Choroid plexus epithelial cell (primary cell): Measurements from ENCODE around the gene CFAP410.
"Not testable (repeated sequence)": the region's sequence is repeated elsewhere in the genome, so short reads cannot be mapped to it uniquely, and the experiment has no call there.

Experiments
- DNase-seq: peaks from one replicate; pipeline ENCODE4 v3.0.0-alpha.2; 2010; ENCODE audit warnings: low read depth
- H3K4me3 ChIP-seq: 2 replicates; pipeline ENCODE4 v1.5.1; 2011; ENCODE audit warnings: low read depth, mild to moderate bottlenecking, control low read depth, low read length, moderate library complexity
- CTCF ChIP-seq: conservative IDR thresholded peaks from 2 replicates; pipeline ENCODE4 v1.5.1; 2011; ENCODE audit warnings: low read depth, mild to moderate bottlenecking, control low read depth, inconsistent platforms, low read length, moderate library complexity

CFAP410 gene

GRCh38 chr21:44363278-44363677 lies 24.1 kb upstream of the CFAP410 start:
- no peak overlapping the region for H3K4me3 ChIP-seq
- no peak for TF ChIP-seq CTCF
- DNase-seq: no peak

GRCh38 chr21:44361903-44362302 lies 22.7 kb upstream of the CFAP410 start:
- H3K4me3 ChIP-seq, DNase-seq: not testable (repeated sequence)

GRCh38 chr21:44360159-44360558 lies 21.0 kb upstream of the CFAP410 start:
- DNase-seq: peak; percentile 12
- TF ChIP-seq CTCF: peak; percentile 24
- H3K4me3 ChIP-seq: no peak overlapping the region

GRCh38 chr21:44359396-44359795 lies 20.2 kb upstream of the CFAP410 start:
- TF ChIP-seq CTCF: no peak
- DNase-seq: no peak
- no peak overlapping the region for H3K4me3 ChIP-seq

GRCh38 chr21:44357064-44357837 lies 18.1 kb upstream of the CFAP410 start:
- TF ChIP-seq CTCF: no peak
- DNase-seq: no peak
- no peak overlapping the region for H3K4me3 ChIP-seq

- TF ChIP-seq CTCF: no peak
- DNase-seq: no peak
- H3K4me3 ChIP-seq: no peak overlapping the region
These were observed 17.4 kb upstream of the CFAP410 start for GRCh38 chr21:44356636-44357035.

GRCh38 chr21:44356160-44356559 lies 17.0 kb upstream of the CFAP410 start:
- no peak for TF ChIP-seq CTCF
- H3K4me3 ChIP-seq: no peak overlapping the region
- no peak for DNase-seq
